KMS-11 (cell line): ENCODE measurements around the gene PVALEF.

ENCODE experiments used
- H2AFZ ChIP-seq: fragments of 200-600 bp; sonication (generic); 2 replicates; pipeline ENCODE4 v1.6.1; 2016; ENCODE audit warnings: antibody characterized with exemption, mixed run types, low read depth
- H3K27ac ChIP-seq: fragments of 200-600 bp; sonication (generic); 2 replicates; pipeline ENCODE4 v1.6.1; 2016; ENCODE audit warnings: mild to moderate bottlenecking, mixed run types
- H3K27me3 ChIP-seq: fragments of 200-600 bp; sonication (generic); 2 replicates; pipeline ENCODE4 v1.6.1; 2017; ENCODE audit warnings: mild to moderate bottlenecking, low read depth, mixed run types, moderate library complexity; ENCODE audit not compliant: insufficient read depth
- H3K36me3 ChIP-seq: fragments of 200-600 bp; sonication (generic); 2 replicates; pipeline ENCODE4 v1.6.1; 2017; ENCODE audit warnings: mild to moderate bottlenecking, mixed run types; ENCODE audit not compliant: insufficient read depth
- H3K4me1 ChIP-seq: fragments of 200-600 bp; sonication (generic); 2 replicates; pipeline ENCODE4 v1.6.1; 2016; ENCODE audit warnings: mild to moderate bottlenecking, low read depth, mixed run types; ENCODE audit not compliant: poor library complexity, severe bottlenecking
- H3K4me2 ChIP-seq: fragments of 200-600 bp; sonication (generic); 2 replicates; pipeline ENCODE4 v1.7.0; 2016; ENCODE audit warnings: mild to moderate bottlenecking, mixed run types
- H3K4me3 ChIP-seq: fragments of 200-600 bp; sonication (generic); IDR thresholded peaks from 2 replicates; pipeline ENCODE4 v1.6.1; 2017; ENCODE audit warnings: low read depth, low read length, mixed read lengths; ENCODE audit not compliant: insufficient read depth
- H3K79me2 ChIP-seq: fragments of 200-600 bp; sonication (generic); 2 replicates; pipeline ENCODE4 v1.6.1; 2016; ENCODE audit warnings: low read depth, mixed run types; ENCODE audit not compliant: insufficient read depth
- H3K9ac ChIP-seq: fragments of 200-600 bp; sonication (generic); 2 replicates; pipeline ENCODE4 v1.6.1; 2016; ENCODE audit warnings: mild to moderate bottlenecking, mixed run types
- H4K20me1 ChIP-seq: fragments of 200-600 bp; sonication (generic); 2 replicates; pipeline ENCODE4 v1.6.1; 2016; ENCODE audit warnings: mild to moderate bottlenecking, mixed run types; ENCODE audit not compliant: insufficient read depth
- TF ChIP-seq, protein P1 (sequence below): fragments of 200-600 bp; sonication (generic); conservative IDR thresholded peaks from 2 replicates; pipeline ENCODE4 v1.6.1; 2017; ENCODE audit warnings: low read depth, mild to moderate bottlenecking, antibody characterized with exemption, low read length, moderate library complexity, mixed read lengths

PVALEF gene

DNA sequence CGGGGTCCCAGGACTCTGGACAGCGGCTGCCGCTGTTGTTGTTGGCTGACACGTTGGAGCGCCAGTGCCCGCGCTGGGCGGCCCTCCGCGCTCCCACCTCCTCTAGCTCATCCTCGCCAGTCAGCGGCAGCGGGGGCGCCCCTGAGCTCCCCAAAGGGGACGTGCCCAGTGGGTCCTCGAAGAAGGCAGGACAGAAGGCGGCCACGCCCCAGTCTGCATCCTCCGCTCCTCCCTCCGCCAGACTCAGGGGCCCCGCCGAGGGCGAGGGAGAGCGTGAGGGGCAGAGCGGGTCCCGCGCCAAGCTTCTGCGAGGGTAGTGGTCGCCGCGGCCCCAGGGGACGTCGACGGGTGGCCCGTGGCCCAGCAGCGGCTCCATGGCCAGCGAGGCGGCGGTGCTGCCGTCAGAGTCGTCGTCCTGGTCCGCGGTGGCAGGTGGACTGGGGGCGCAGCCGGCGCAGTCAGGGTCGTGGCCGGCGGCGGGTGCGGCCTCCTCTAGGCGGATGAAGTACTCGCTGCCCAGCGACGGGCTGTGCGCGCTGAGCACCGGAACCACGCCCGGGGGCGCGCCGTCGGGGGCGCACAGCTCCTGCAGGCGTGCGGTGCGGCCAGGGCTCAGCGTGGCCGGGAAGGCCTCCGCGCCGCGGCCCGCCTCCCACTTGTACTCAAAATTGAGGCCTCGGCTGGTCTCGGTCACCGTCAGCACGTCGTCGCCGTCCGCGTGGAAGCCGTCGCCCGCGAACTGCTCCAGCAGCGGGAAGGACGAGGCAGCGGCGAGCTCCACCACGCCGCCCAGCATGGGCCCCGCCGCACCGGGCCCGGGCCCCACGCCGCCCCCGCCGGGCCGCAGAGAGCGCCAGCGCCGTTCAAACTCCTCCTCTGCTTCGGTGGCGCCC is 43.2 kb upstream of the PVALEF start:
- Histone ChIP-seq H3K79me2 (no peaks in the 10 kb centered on the region), H3K9ac (no peak overlapping the region), H3K27me3 (peaks cover 62% of the 10 kb centered on the region), H3K4me3 (no peak overlapping the region), H2AFZ (no peak overlapping the region), H3K27ac (no peak overlapping the region), H3K4me1 (no peaks in the 10 kb centered on the region), H3K36me3 (no peaks in the 10 kb centered on the region), H4K20me1 (no peaks in the 10 kb centered on the region), H3K4me2 (no peak overlapping the region)
- TF ChIP-seq, protein P1, sequence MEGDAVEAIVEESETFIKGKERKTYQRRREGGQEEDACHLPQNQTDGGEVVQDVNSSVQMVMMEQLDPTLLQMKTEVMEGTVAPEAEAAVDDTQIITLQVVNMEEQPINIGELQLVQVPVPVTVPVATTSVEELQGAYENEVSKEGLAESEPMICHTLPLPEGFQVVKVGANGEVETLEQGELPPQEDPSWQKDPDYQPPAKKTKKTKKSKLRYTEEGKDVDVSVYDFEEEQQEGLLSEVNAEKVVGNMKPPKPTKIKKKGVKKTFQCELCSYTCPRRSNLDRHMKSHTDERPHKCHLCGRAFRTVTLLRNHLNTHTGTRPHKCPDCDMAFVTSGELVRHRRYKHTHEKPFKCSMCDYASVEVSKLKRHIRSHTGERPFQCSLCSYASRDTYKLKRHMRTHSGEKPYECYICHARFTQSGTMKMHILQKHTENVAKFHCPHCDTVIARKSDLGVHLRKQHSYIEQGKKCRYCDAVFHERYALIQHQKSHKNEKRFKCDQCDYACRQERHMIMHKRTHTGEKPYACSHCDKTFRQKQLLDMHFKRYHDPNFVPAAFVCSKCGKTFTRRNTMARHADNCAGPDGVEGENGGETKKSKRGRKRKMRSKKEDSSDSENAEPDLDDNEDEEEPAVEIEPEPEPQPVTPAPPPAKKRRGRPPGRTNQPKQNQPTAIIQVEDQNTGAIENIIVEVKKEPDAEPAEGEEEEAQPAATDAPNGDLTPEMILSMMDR: no peak

DNA sequence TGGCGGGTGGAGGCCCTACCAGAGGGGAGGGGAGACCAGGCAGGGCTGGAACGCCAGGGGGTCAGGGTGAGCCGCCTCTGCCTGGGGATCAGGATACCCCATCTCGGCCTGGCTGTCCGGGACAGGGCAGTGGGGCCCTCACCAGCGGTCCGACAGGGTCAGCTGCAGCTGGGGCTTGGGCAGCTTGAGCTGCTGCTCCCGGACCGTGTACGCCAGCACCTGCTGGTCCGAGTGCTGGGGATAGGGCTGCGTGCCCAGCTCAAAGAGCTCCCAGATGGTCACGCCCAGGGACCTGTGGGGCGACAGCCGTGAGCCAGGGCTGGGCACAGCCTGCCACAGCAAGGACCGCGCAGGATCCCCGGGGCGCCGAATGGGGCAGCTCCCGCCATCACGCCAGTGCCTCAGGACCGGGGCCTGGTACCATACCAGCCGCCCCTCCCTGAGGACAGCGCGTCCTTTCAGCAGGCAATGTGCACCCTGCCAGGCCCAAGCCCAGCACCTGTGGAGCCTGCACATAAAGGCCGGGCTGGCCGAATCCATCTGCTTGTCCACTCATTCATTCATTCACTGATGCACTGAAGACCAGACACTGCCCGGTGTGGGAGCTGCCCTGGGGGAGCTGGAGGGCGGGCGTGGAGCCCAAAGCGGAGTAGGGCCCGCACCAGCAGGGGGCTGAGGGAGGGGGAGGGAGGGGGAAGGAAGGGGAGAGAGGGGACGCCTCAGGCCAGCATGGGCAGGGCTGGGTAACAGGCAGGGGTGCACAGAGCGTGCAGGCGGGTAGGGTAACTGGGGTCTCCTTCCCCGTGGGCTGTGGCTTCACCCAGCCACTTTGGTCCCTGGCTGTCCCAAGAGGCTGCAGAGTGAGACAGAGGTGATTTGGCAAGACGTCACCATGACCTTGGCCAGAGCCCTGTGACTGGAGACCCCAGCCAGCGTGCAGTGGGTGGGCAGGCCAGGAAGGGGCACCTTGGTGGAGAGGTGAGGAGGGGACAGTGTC is 42.0 kb upstream of the PVALEF start:
- Histone ChIP-seq H2AFZ (no peak overlapping the region), H4K20me1 (no peaks in the 10 kb centered on the region), H3K36me3 (no peaks in the 10 kb centered on the region), H3K27me3 (peaks cover 62% of the 10 kb centered on the region), H3K4me3 (no peak overlapping the region), H3K27ac (no peak overlapping the region), H3K4me2 (no peak overlapping the region), H3K4me1 (no peaks in the 10 kb centered on the region), H3K9ac (no peak overlapping the region), H3K79me2 (no peaks in the 10 kb centered on the region)
- TF ChIP-seq, protein P1: no peak

DNA sequence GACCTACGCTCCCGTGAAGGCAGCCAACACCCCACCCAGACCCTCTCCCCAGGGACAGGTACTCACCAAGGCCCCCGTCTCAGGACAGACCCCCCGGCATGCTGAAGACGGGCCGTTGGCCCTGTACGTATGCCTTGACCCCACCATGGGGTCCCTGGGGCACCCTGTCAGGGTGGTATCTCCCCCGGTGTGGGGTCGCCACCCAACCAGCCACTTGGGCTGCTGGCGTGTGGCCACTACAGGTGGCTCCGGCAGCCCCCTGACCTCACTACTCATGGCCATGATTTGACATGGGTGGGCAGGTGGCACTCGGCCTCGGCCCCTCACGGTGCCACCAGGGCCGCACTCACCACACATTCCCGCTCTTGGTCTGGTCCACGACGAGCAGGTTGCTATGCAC is 40.9 kb upstream of the PVALEF start:
- TF ChIP-seq, protein P1: no peak
- no peak overlapping the region for H2AFZ ChIP-seq
- no peak overlapping the region for H3K27ac ChIP-seq
- H4K20me1 ChIP-seq: no peaks in the 10 kb centered on the region
- no peak overlapping the region for H3K4me2 ChIP-seq
- H3K4me3 ChIP-seq: no peak overlapping the region
- H3K79me2 ChIP-seq: no peaks in the 10 kb centered on the region
- H3K27me3 ChIP-seq: peaks cover 67% of the 10 kb centered on the region
- H3K4me1 ChIP-seq: no peaks in the 10 kb centered on the region
- no peak overlapping the region for H3K9ac ChIP-seq
- no peaks in the 10 kb centered on the region for H3K36me3 ChIP-seq

DNA sequence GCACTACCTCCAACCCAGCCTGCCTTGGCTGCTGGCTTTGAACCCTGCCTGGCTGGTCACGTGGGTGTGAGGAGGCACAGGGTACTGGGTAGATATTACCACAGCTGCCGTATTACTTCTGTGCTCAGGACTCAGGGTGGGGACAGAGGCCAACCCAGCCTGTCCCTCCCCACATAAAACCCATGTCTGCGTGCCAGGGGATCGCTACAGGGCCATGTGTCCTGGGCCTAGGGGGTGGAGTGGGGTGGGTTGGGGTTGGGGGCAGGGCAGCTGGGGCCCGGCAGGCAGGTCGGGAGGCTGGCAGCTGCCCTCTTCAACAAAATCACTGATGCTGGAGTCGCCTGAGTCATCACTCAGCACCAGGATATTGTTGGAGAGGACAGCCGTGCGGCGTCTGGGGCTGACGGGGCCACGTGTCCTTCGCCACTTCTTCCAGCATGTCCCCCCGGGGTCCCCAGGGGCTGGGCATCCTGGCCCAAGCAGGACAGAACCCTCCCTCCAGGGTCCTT is 39.7 kb upstream of the PVALEF start:
- Histone ChIP-seq H2AFZ (no peak overlapping the region), H3K9ac (no peak overlapping the region), H3K27me3 (peaks cover 77% of the 10 kb centered on the region), H3K79me2 (no peaks in the 10 kb centered on the region), H3K4me3 (no peak overlapping the region), H3K27ac (no peak overlapping the region), H3K4me2 (no peak overlapping the region), H3K36me3 (no peaks in the 10 kb centered on the region), H3K4me1 (no peaks in the 10 kb centered on the region), H4K20me1 (no peaks in the 10 kb centered on the region)
- TF ChIP-seq, protein P1: no peak
